CD4-positive, alpha-beta T cell (primary cell): ENCODE data around the gene PAGE2B. TPM values are rescaled to one million over a fixed set of nuclear protein-coding genes. Genes with fewer than 3 reads are reported as not detected.

Experiments
- ATAC-seq: fragments of 200-7000 bp; cut with Tn5 transposase; one replicate; pipeline ENCODE4 v1.10.0; 2022; ENCODE audit warnings: mild to moderate bottlenecking; ENCODE audit not compliant: poor library complexity
- CTCF ChIA-PET: fragments of 350-600 bp; sonication (Branson Sonifier 250); formaldehyde crosslinking; loops from one replicate; lab custom pipeline; 2021; ENCODE audit warnings: antibody characterized with exemption, inconsistent platforms; lab: Charles Lee
- POLR2A ChIA-PET: fragments of 350-600 bp; sonication (Branson Sonifier 250); formaldehyde crosslinking; loops from one replicate; lab custom pipeline; 2021; ENCODE audit warnings: antibody characterized with exemption, inconsistent platforms; lab: Charles Lee
- DNase-seq, 14 experiments: peaks; one replicate each; pipeline ENCODE4 v3.0.0-alpha.2; 2013 to 2020; ENCODE audit warnings: mixed read lengths in 2 of 14
- H3K27ac ChIP-seq, 2 donors: one replicate each; pipeline versions ENCODE4 v1.5.1 to v1.7.0; 2013; ENCODE audit warnings: low read length in 2 of 2, low read depth in 1 of 2, mild to moderate bottlenecking in 1 of 2
- H3K27me3 ChIP-seq, 2 experiments: 1 replicate in 1 of 2; 2 replicates in 1 of 2; pipeline versions ENCODE4 v1.6.1 to v1.7.0; 2013; ENCODE audit warnings: low read length in 2 of 2, control low read depth in 1 of 2, mild to moderate bottlenecking in 1 of 2, moderate library complexity in 1 of 2; ENCODE audit not compliant: insufficient read depth in 2 of 2, control insufficient read depth in 1 of 2
- H3K36me3 ChIP-seq: one replicate; pipeline ENCODE4 v1.6.1; 2013; ENCODE audit warnings: low read length, control low read depth; ENCODE audit not compliant: insufficient read depth
- H3K4me1 ChIP-seq: one replicate; pipeline ENCODE4 v1.6.1; 2013; ENCODE audit warnings: low read length, control low read depth; ENCODE audit not compliant: insufficient read depth
- H3K4me3 ChIP-seq: one replicate; pipeline ENCODE4 v1.5.1; 2013; ENCODE audit warnings: mild to moderate bottlenecking, low read length, moderate library complexity
- H3K9me3 ChIP-seq, 2 experiments: 1 replicate in 1 of 2; 2 replicates in 1 of 2; pipeline versions ENCODE4 v1.6.1 to v1.7.0; 2013; ENCODE audit warnings: low read length in 2 of 2, mild to moderate bottlenecking in 2 of 2, control low read depth in 1 of 2, moderate library complexity in 1 of 2; ENCODE audit not compliant: control insufficient read depth in 1 of 2, insufficient read depth in 1 of 2
- H3K27ac Mint-ChIP-seq: one replicate; pipeline ENCODE4 v1.8.0; 2020; ENCODE audit warnings: mixed read lengths
- H3K27me3 Mint-ChIP-seq: one replicate; pipeline ENCODE4 v1.8.0; 2021; ENCODE audit warnings: mixed read lengths
- H3K36me3 Mint-ChIP-seq: one replicate; pipeline ENCODE4 v1.8.0; 2021; ENCODE audit warnings: low read depth, mixed read lengths
- H3K4me1 Mint-ChIP-seq: one replicate; pipeline ENCODE4 v1.8.0; 2021; ENCODE audit warnings: low read depth, mixed read lengths
- H3K4me3 Mint-ChIP-seq: one replicate; pipeline ENCODE4 v1.8.0; 2020; ENCODE audit warnings: mild to moderate bottlenecking, mixed read lengths
- H3K9me3 Mint-ChIP-seq: one replicate; pipeline ENCODE4 v1.8.0; 2020; ENCODE audit warnings: mixed read lengths
- intact Hi-C, 2 experiments: fragments of 100-400 bp; cut with DNase I in 1 of 2; cut with micrococcal nuclease in 1 of 2; formaldehyde crosslinking; loops; one replicate each; pipeline versions ENCODE4 v1.15.1 to v1.9.0; 2023 to 2025; cut with DNase I, micrococcal nuclease
- total RNA-seq, 174 experiments: library from RNA in 2 of 174; stranded (reverse) in 2 of 174; gene quantifications; one replicate each; pipeline ENCODE4 v1.2.3 and lab custom pipeline; 2021 to 2026
- TF ChIP-seq, protein P1 (sequence below): fragments of 200-600 bp; IDR thresholded peaks from one replicate; pipeline ENCODE4 v1.8.0; 2022; ENCODE audit warnings: antibody characterized with exemption, mild to moderate bottlenecking

The PAGE2B gene
- total RNA-seq, 2 experiments from 2014 or later = 0.99 to 1.0 TPM

DNA sequence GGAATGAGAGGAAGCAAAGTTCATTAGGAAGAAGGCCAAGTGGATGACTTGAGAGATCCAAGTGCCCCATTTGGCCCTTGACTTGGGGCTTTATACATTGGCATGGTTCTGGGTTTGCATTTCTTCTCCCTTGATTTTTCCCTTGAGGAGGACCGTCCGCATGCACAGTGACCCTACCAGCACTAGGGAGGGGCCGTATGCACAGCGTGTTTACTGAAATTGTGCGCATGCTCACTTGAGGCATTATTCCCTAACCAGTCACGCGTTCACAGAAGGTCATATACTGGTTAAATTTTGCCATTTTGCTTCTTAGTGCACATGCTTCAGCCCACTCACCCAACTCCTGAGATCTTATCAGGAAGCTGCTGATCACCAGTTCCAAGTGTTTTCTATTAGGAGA is 49.1 kb downstream of the PAGE2B start:
- Mint-ChIP-seq H3K27me3 (no peaks in the 10 kb centered on the region), H3K9me3 (no peaks in the 10 kb centered on the region), H3K4me1 (peaks cover 14% of the 10 kb centered on the region), H3K27ac (no peak overlapping the region), H3K4me3 (no peak overlapping the region), H3K36me3 (no peaks in the 10 kb centered on the region)
- H3K4me1 ChIP-seq = peaks cover 8% of the 10 kb centered on the region
- ATAC-seq (no peak), DNase-seq (no peak)
- TF ChIP-seq, protein P1, sequence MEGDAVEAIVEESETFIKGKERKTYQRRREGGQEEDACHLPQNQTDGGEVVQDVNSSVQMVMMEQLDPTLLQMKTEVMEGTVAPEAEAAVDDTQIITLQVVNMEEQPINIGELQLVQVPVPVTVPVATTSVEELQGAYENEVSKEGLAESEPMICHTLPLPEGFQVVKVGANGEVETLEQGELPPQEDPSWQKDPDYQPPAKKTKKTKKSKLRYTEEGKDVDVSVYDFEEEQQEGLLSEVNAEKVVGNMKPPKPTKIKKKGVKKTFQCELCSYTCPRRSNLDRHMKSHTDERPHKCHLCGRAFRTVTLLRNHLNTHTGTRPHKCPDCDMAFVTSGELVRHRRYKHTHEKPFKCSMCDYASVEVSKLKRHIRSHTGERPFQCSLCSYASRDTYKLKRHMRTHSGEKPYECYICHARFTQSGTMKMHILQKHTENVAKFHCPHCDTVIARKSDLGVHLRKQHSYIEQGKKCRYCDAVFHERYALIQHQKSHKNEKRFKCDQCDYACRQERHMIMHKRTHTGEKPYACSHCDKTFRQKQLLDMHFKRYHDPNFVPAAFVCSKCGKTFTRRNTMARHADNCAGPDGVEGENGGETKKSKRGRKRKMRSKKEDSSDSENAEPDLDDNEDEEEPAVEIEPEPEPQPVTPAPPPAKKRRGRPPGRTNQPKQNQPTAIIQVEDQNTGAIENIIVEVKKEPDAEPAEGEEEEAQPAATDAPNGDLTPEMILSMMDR = no peak
- no peak overlapping the region for H3K4me3 ChIP-seq
- H3K27me3 ChIP-seq = no peaks in the 10 kb centered on the region
- ChIA-PET CTCF (no interaction called here), POLR2A (no interaction called here)
- intact Hi-C loops = no loop called here
- H3K36me3 ChIP-seq = no peaks in the 10 kb centered on the region
- no peak overlapping the region for H3K27ac ChIP-seq
- H3K9me3 ChIP-seq = no peaks in the 10 kb centered on the region

GRCh38 chrX:55127692-55128091 is 52.9 kb downstream of the PAGE2B start:
- Mint-ChIP-seq H3K36me3 (no peaks in the 10 kb centered on the region), H3K4me3 (no peak overlapping the region), H3K27me3 (no peaks in the 10 kb centered on the region), H3K9me3 (no peaks in the 10 kb centered on the region), H3K4me1 (no peaks in the 10 kb centered on the region), H3K27ac (no peak overlapping the region)
- POLR2A ChIA-PET = no interaction called here
- no peak overlapping the region for H3K4me3 ChIP-seq
- no peak overlapping the region for H3K27ac ChIP-seq
- peak in 1 of 14 experiments; percentile 2 for DNase-seq
- ATAC-seq = no peak
- intact Hi-C loops = no loop called here
- H3K27me3 ChIP-seq = no peaks in the 10 kb centered on the region
- TF ChIP-seq, protein P1 = no peak
- CTCF ChIA-PET = no interaction called here
- no peaks in the 10 kb centered on the region for H3K36me3 ChIP-seq
- H3K9me3 ChIP-seq = no peaks in the 10 kb centered on the region
- H3K4me1 ChIP-seq = no peaks in the 10 kb centered on the region

Other genes starting within 250 kb of the PAGE2B start
- 1 to 10 TPM; 1.0 to 2.0 TPM for gene TRO, start 154.2 kb upstream of the PAGE2B start, total RNA-seq
- under 1 TPM; 0.31 to 0.49 TPM for gene PFKFB1, start 80.8 kb upstream of the PAGE2B start, total RNA-seq
- gene APEX2, start 74.7 kb upstream of the PAGE2B start, total RNA-seq = 1 to 10 TPM; 6.4 to 7.2 TPM
- gene ALAS2, start 44.1 kb upstream of the PAGE2B start, total RNA-seq = not detected
- not detected for gene PAGE2, start 14.0 kb downstream of the PAGE2B start, total RNA-seq
- not detected for gene PAGE5, start 145.3 kb downstream of the PAGE2B start, total RNA-seq
- not detected for gene PAGE3, start 189.9 kb downstream of the PAGE2B start, total RNA-seq